Mesenchymal stem cell (in vitro differentiated cells and primary cell): ENCODE measurements around the gene TP53I13.
A peak's percentile ranks its signal among the peaks of the same experiment; 100 is the strongest.

ENCODE experiments used
- DNase-seq: peaks from one replicate; pipeline ENCODE4 v3.0.0-alpha.2; 2013
- H2AFZ ChIP-seq: one replicate; pipeline ENCODE4 v1.6.1; 2013; ENCODE audit warnings: low read depth, mild to moderate bottlenecking, control low read depth, inconsistent platforms, low read length, moderate library complexity
- H2AK5ac ChIP-seq: 2 replicates; pipeline ENCODE4 v1.6.1; 2013; ENCODE audit warnings: low read length, moderate library complexity, mild to moderate bottlenecking, inconsistent platforms; ENCODE audit not compliant: severe bottlenecking
- H2BK120ac ChIP-seq: one replicate; pipeline ENCODE4 v1.6.1; 2013; ENCODE audit warnings: low read depth, mild to moderate bottlenecking, inconsistent platforms, low read length, moderate library complexity
- H2BK12ac ChIP-seq, 2 experiments: one replicate each; pipeline ENCODE4 v1.6.1; 2013; ENCODE audit warnings: inconsistent platforms in 2 of 2, low read length in 2 of 2, mild to moderate bottlenecking in 2 of 2, moderate library complexity in 2 of 2, control low read depth in 1 of 2
- H2BK15ac ChIP-seq: one replicate; pipeline ENCODE4 v1.6.1; 2013; ENCODE audit warnings: mild to moderate bottlenecking, low read depth, inconsistent platforms; ENCODE audit not compliant: poor library complexity, severe bottlenecking
- H2BK5ac ChIP-seq: 2 replicates; pipeline ENCODE4 v1.6.1; 2013; ENCODE audit warnings: low read depth, mild to moderate bottlenecking, low read length, control low read depth, inconsistent platforms; ENCODE audit not compliant: poor library complexity, severe bottlenecking
- H3K14ac ChIP-seq, 2 experiments: one replicate each; pipeline ENCODE4 v1.6.1; 2013; ENCODE audit warnings: inconsistent platforms in 2 of 2, low read length in 2 of 2, control low read depth in 1 of 2, mild to moderate bottlenecking in 1 of 2, moderate library complexity in 1 of 2
- H3K18ac ChIP-seq, 2 experiments: one replicate each; pipeline ENCODE4 v1.6.1; 2013; ENCODE audit warnings: inconsistent platforms in 2 of 2, low read length in 2 of 2, control low read depth in 1 of 2, low read depth in 1 of 2, mild to moderate bottlenecking in 1 of 2
- H3K23ac ChIP-seq, 2 experiments: one replicate each; pipeline ENCODE4 v1.6.1; 2013; ENCODE audit warnings: inconsistent platforms in 2 of 2, low read length in 2 of 2, mild to moderate bottlenecking in 2 of 2, moderate library complexity in 2 of 2, control low read depth in 1 of 2
- H3K27ac ChIP-seq: 2 replicates; pipeline ENCODE4 v1.5.1; 2013; ENCODE audit warnings: mild to moderate bottlenecking, moderate library complexity, low read length, control low read depth, inconsistent platforms; ENCODE audit not compliant: poor library complexity, severe bottlenecking
- H3K27me3 ChIP-seq, 2 experiments: 2 replicates each; pipeline versions ENCODE4 v1.6.1 to v1.7.0; 2013; ENCODE audit warnings: low read length in 2 of 2, mild to moderate bottlenecking in 2 of 2, moderate library complexity in 2 of 2, control low read depth in 1 of 2, inconsistent platforms in 1 of 2; ENCODE audit not compliant: control insufficient read depth in 1 of 2, insufficient read depth in 1 of 2
- H3K36me3 ChIP-seq, 2 experiments: 2 replicates each; pipeline versions ENCODE4 v1.6.1 to v1.7.0; 2013; ENCODE audit warnings: low read length in 2 of 2, control low read depth in 1 of 2, inconsistent platforms in 1 of 2, low read depth in 1 of 2, mild to moderate bottlenecking in 1 of 2; ENCODE audit not compliant: insufficient read depth in 2 of 2, control insufficient read depth in 1 of 2
- H3K4ac ChIP-seq, 2 experiments: one replicate each; pipeline ENCODE4 v1.6.1; 2013; ENCODE audit warnings: inconsistent platforms in 2 of 2, low read length in 2 of 2, mild to moderate bottlenecking in 2 of 2, moderate library complexity in 2 of 2, control low read depth in 1 of 2, low read depth in 1 of 2
- H3K4me1 ChIP-seq: 2 replicates; pipeline ENCODE4 v1.6.1; 2013; ENCODE audit warnings: low read depth, low read length, control low read depth; ENCODE audit not compliant: control insufficient read depth, insufficient read depth
- H3K4me2 ChIP-seq: 2 replicates; pipeline ENCODE4 v1.6.1; 2013; ENCODE audit warnings: low read length, mild to moderate bottlenecking, inconsistent platforms; ENCODE audit not compliant: poor library complexity, severe bottlenecking
- H3K4me3 ChIP-seq, 2 experiments: 2 replicates each; pipeline versions ENCODE4 v1.5.1 to v1.7.0; 2013; ENCODE audit warnings: low read length in 2 of 2, mild to moderate bottlenecking in 2 of 2, control low read depth in 1 of 2, low read depth in 1 of 2; ENCODE audit not compliant: insufficient read depth in 1 of 2
- H3K79me1 ChIP-seq: replicated peaks from 2 replicates; pipeline ENCODE4 v1.6.1; 2013; ENCODE audit warnings: mild to moderate bottlenecking, control low read depth, low read length, inconsistent platforms; ENCODE audit not compliant: poor library complexity, severe bottlenecking
- H3K9ac ChIP-seq: 2 replicates; pipeline ENCODE4 v1.7.0; 2013; ENCODE audit warnings: mild to moderate bottlenecking, low read length, moderate library complexity
- H3K9me3 ChIP-seq: 2 replicates; pipeline ENCODE4 v1.7.0; 2013; ENCODE audit warnings: mild to moderate bottlenecking, low read length; ENCODE audit not compliant: control insufficient read depth
- H4K8ac ChIP-seq: one replicate; pipeline ENCODE4 v1.6.1; 2013; ENCODE audit warnings: inconsistent platforms, mild to moderate bottlenecking, low read length, moderate library complexity
- H4K91ac ChIP-seq: one replicate; pipeline ENCODE4 v1.6.1; 2013; ENCODE audit warnings: mild to moderate bottlenecking, low read length, inconsistent platforms
- WGBS: methylation state at CpG from one replicate; pipeline ENCODE4 v1.1.7; 2013; ENCODE audit warnings: mixed read lengths; 5-methylcytosine and 5-hydroxymethylcytosine counted together

Gene TP53I13

GRCh38 chr17:29559640-29560039 lies 8.9 kb upstream of the TP53I13 start:
- Histone ChIP-seq H2BK5ac (no peak overlapping the region), H2BK120ac (no peak overlapping the region), H3K9me3 (no peaks in the 10 kb centered on the region), H3K18ac (no peak overlapping the region), H4K91ac (no peak overlapping the region), H3K79me1 (peaks cover 10% of the 10 kb centered on the region), H3K4me1 (peaks cover 6% of the 10 kb centered on the region), H3K4me3 (no peak overlapping the region), H3K4me2 (no peak overlapping the region), H2BK15ac (no peak overlapping the region), H3K14ac (no peak overlapping the region), H3K23ac (no peak overlapping the region), H3K27ac (no peak overlapping the region), H3K36me3 (peaks cover 14% of the 10 kb centered on the region in 2 experiments), H3K9ac (no peak overlapping the region), H2BK12ac (no peak overlapping the region), H4K8ac (no peak overlapping the region), H3K27me3 (no peaks in the 10 kb centered on the region), H3K4ac (no peak overlapping the region), H2AK5ac (no peak overlapping the region), H2AFZ (no peak overlapping the region)
- WGBS: 100% methylated on average over 2 of the region's 2 CpGs
- no peak for DNase-seq

- 100% methylated on average over 4 of the region's 6 CpGs for whole genome bisulfite sequencing
- Histone ChIP-seq H3K27ac (no peak overlapping the region), H2AK5ac (no peak overlapping the region), H3K79me1 (peaks cover 12% of the 10 kb centered on the region), H2BK15ac (no peak overlapping the region), H4K8ac (no peak overlapping the region), H2BK12ac (no peak overlapping the region), H3K36me3 (peaks cover 14% of the 10 kb centered on the region in 2 experiments), H3K18ac (no peak overlapping the region), H2AFZ (no peak overlapping the region), H3K27me3 (no peaks in the 10 kb centered on the region), H3K4me3 (no peak overlapping the region), H3K4me1 (peaks cover 6% of the 10 kb centered on the region), H4K91ac (no peak overlapping the region), H2BK5ac (no peak overlapping the region), H3K14ac (no peak overlapping the region), H2BK120ac (no peak overlapping the region), H3K4me2 (no peak overlapping the region), H3K23ac (no peak overlapping the region), H3K9me3 (no peaks in the 10 kb centered on the region), H3K9ac (no peak overlapping the region), H3K4ac (no peak overlapping the region)
- DNase-seq: no peak
These were observed 8.2 kb upstream of the TP53I13 start for GRCh38 chr17:29560316-29560715.

- no peak overlapping the region for H2BK120ac ChIP-seq
- peaks cover 16% of the 10 kb centered on the region for H3K4me1 ChIP-seq
- no peak overlapping the region for H3K27ac ChIP-seq
- H3K27me3 ChIP-seq: no peaks in the 10 kb centered on the region
- H3K79me1 ChIP-seq: peaks cover 17% of the 10 kb centered on the region
- no peak overlapping the region for H3K4ac ChIP-seq
- H3K9ac ChIP-seq: no peak overlapping the region
- WGBS: 88% methylated on average over 17 of the region's 17 CpGs
- H3K23ac ChIP-seq: no peak overlapping the region
- no peaks in the 10 kb centered on the region for H3K9me3 ChIP-seq
- no peak overlapping the region for H3K4me3 ChIP-seq
- no peak overlapping the region for H3K4me2 ChIP-seq
- H2AK5ac ChIP-seq: no peak overlapping the region
- no peak overlapping the region for H3K14ac ChIP-seq
- H4K91ac ChIP-seq: no peak overlapping the region
- H2BK15ac ChIP-seq: no peak overlapping the region
- no peak overlapping the region for H2AFZ ChIP-seq
- peaks cover 14% of the 10 kb centered on the region in 2 experiments for H3K36me3 ChIP-seq
- no peak for DNase-seq
- H2BK12ac ChIP-seq: no peak overlapping the region
- no peak overlapping the region for H3K18ac ChIP-seq
- H4K8ac ChIP-seq: no peak overlapping the region
- no peak overlapping the region for H2BK5ac ChIP-seq
These were observed 6.7 kb upstream of the TP53I13 start for GRCh38 chr17:29561554-29562517.

GRCh38 chr17:29562615-29563014 lies 5.9 kb upstream of the TP53I13 start:
- WGBS: 93% methylated on average over 18 of the region's 18 CpGs
- Histone ChIP-seq H4K91ac (no peak overlapping the region), H3K27me3 (no peaks in the 10 kb centered on the region), H3K9me3 (no peaks in the 10 kb centered on the region), H2BK12ac (no peak overlapping the region), H3K4ac (no peak overlapping the region), H3K14ac (peak overlapping the region in 1 of 2 experiments; percentile 68), H3K23ac (no peak overlapping the region), H2BK120ac (no peak overlapping the region), H3K4me2 (no peak overlapping the region), H3K18ac (no peak overlapping the region), H2AK5ac (no peak overlapping the region), H3K9ac (no peak overlapping the region), H2AFZ (no peak overlapping the region), H3K4me1 (peaks cover 16% of the 10 kb centered on the region), H4K8ac (no peak overlapping the region), H3K79me1 (peaks cover 17% of the 10 kb centered on the region), H3K4me3 (no peak overlapping the region), H2BK15ac (no peak overlapping the region), H3K27ac (no peak overlapping the region), H3K36me3 (peaks cover 14% of the 10 kb centered on the region in 2 experiments), H2BK5ac (no peak overlapping the region)
- no peak for DNase-seq
